GM19043 (cell line): Measurements from ENCODE around the gene MROH2B.
"Not testable (repeated sequence)": the region's sequence is repeated elsewhere in the genome, so short reads cannot be mapped to it uniquely, and the experiment has no call there.

ENCODE experiments used
- ATAC-seq: cut with Tn5 transposase; IDR thresholded peaks from one replicate; pipeline ENCODE4 v1.9.1; 2021; ENCODE audit warnings: low read depth; ENCODE audit not compliant: unreplicated experiment

The MROH2B gene

GRCh38 chr5:41032973-41033372 is 38.2 kb downstream of the MROH2B start:
- ATAC-seq: no peak

GRCh38 chr5:41022600-41022999 is 48.5 kb downstream of the MROH2B start:
- ATAC-seq: not testable (repeated sequence)

- ATAC-seq: no peak
These were observed 58.8 kb downstream of the MROH2B start for GRCh38 chr5:41012318-41012717.

- ATAC-seq: no peak
These were observed 60.6 kb downstream of the MROH2B start for GRCh38 chr5:41010572-41010971.

GRCh38 chr5:41009232-41009631 is 61.9 kb downstream of the MROH2B start:
- ATAC-seq: no peak

- ATAC-seq: no peak
These were observed 66.2 kb downstream of the MROH2B start for GRCh38 chr5:41004931-41005330.

- ATAC-seq: no peak
These were observed 67.3 kb downstream of the MROH2B start for GRCh38 chr5:41003670-41004376.

- ATAC-seq: no peak
These were observed 71.2 kb downstream of the MROH2B start for GRCh38 chr5:40999966-41000365.

GRCh38 chr5:40999142-40999541 is 72.0 kb downstream of the MROH2B start:
- no peak for ATAC-seq

- ATAC-seq: no peak
These were observed 75.1 kb downstream of the MROH2B start for GRCh38 chr5:40995801-40996586.

- no peak for ATAC-seq
These were observed 79.1 kb downstream of the MROH2B start for GRCh38 chr5:40991981-40992559.

GRCh38 chr5:40991168-40991980 is 79.8 kb downstream of the MROH2B start:
- no peak for ATAC-seq

- ATAC-seq: no peak
These were observed 82.2 kb downstream of the MROH2B start for GRCh38 chr5:40988746-40989510.

- no peak for ATAC-seq
These were observed 83.8 kb downstream of the MROH2B start for GRCh38 chr5:40987349-40987748.

- no peak for ATAC-seq
These were observed 84.5 kb downstream of the MROH2B start for GRCh38 chr5:40986666-40987065.

GRCh38 chr5:40985501-40985900 is 85.6 kb downstream of the MROH2B start:
- no peak for ATAC-seq

- ATAC-seq: no peak
These were observed 86.3 kb downstream of the MROH2B start for GRCh38 chr5:40984884-40985283.

- no peak for ATAC-seq
These were observed 87.4 kb downstream of the MROH2B start for GRCh38 chr5:40983781-40984180.

GRCh38 chr5:40981420-40981819 is 89.7 kb downstream of the MROH2B start:
- no peak for ATAC-seq

- ATAC-seq: no peak
These were observed 94.3 kb downstream of the MROH2B start for GRCh38 chr5:40976836-40977235.
